Stomach (tissue), 4 donors: ENCODE measurements around the gene SNX1.

Experiments
- EP300 ChIP-seq: sonication (generic); formaldehyde crosslinking; IDR thresholded peaks from one replicate; pipeline ENCODE4 v1.6.1; 2017; ENCODE audit warnings: antibody characterized with exemption
- TF ChIP-seq, protein P1 (sequence below), 7 experiments: fragments of 450-650 bp in 4 of 7; fragments of 200-600 bp in 3 of 7; sonication (generic) in 3 of 7; IDR thresholded peaks; one replicate each; pipeline ENCODE4 v1.5.1; 2016 to 2019; ENCODE audit warnings: antibody characterized with exemption in 7 of 7, control low read depth in 2 of 7, mild to moderate bottlenecking in 1 of 7

DNA sequence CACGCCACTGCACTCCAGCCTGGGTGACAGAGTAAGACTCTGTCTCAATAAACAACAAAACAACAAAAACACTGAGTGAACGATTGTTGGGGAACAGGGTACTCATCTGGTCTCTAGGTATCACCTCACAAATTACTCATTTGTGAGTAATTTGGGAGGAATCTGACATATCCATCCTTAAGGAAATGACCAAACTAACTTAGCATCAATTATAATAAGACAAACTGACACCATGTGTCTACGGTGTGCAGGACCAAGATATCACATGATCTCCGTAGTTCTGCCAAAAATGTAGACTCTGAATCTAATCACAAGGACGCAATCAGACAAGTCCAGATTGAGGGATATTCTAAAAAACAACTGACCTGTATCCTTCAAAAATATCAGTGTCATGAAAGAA lies 37.5 kb upstream of the SNX1 start:
- TF ChIP-seq, protein P1, sequence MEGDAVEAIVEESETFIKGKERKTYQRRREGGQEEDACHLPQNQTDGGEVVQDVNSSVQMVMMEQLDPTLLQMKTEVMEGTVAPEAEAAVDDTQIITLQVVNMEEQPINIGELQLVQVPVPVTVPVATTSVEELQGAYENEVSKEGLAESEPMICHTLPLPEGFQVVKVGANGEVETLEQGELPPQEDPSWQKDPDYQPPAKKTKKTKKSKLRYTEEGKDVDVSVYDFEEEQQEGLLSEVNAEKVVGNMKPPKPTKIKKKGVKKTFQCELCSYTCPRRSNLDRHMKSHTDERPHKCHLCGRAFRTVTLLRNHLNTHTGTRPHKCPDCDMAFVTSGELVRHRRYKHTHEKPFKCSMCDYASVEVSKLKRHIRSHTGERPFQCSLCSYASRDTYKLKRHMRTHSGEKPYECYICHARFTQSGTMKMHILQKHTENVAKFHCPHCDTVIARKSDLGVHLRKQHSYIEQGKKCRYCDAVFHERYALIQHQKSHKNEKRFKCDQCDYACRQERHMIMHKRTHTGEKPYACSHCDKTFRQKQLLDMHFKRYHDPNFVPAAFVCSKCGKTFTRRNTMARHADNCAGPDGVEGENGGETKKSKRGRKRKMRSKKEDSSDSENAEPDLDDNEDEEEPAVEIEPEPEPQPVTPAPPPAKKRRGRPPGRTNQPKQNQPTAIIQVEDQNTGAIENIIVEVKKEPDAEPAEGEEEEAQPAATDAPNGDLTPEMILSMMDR (IDR thresholded peaks at IDR 0.05), result no peak
- no peak for TF ChIP-seq EP300
